Activated CD4-positive, alpha-beta memory T cell treated with anti-CD3 and anti-CD28 coated beads, Interleukin-2, amount 10 ng/mL, durations not matched to agents 7 days and 5 days (primary cell): ENCODE results near the gene FEV. TPM values are rescaled to one million over a fixed set of nuclear protein-coding genes. Genes with fewer than 3 reads are reported as not detected.

ENCODE experiments used
- CTCF ChIA-PET: fragments of 350-600 bp; sonication (Branson Sonifier 250); formaldehyde crosslinking; loops from one replicate; lab custom pipeline; 2021; ENCODE audit warnings: antibody characterized with exemption, inconsistent platforms; lab: Charles Lee
- POLR2A ChIA-PET: fragments of 350-600 bp; sonication (Branson Sonifier 250); formaldehyde crosslinking; loops from one replicate; lab custom pipeline; 2021; ENCODE audit warnings: antibody characterized with exemption; lab: Charles Lee
- DNase-seq: peaks from one replicate; pipeline ENCODE4 v3.0.0-alpha.2; 2020
- H3K27ac Mint-ChIP-seq: one replicate; pipeline ENCODE4 v1.8.0; 2021; ENCODE audit warnings: mild to moderate bottlenecking, mixed read lengths
- H3K27me3 Mint-ChIP-seq: one replicate; pipeline ENCODE4 v1.8.0; 2021; ENCODE audit warnings: mixed read lengths
- H3K36me3 Mint-ChIP-seq: one replicate; pipeline ENCODE4 v1.8.0; 2021; ENCODE audit warnings: low read depth, mixed read lengths
- H3K4me1 Mint-ChIP-seq: one replicate; pipeline ENCODE4 v1.8.0; 2021; ENCODE audit warnings: mixed read lengths
- H3K4me3 Mint-ChIP-seq: one replicate; pipeline ENCODE4 v1.8.0; 2021; ENCODE audit warnings: mild to moderate bottlenecking, mixed read lengths
- H3K9me3 Mint-ChIP-seq: one replicate; pipeline ENCODE4 v1.8.0; 2021; ENCODE audit warnings: mixed read lengths
- total RNA-seq, 2 experiments: library from RNA; stranded (reverse); gene quantifications; one replicate each; pipeline ENCODE4 v1.2.3, GENCODE V29; 2021

FEV gene
- total RNA-seq, 2 experiments from 2014 or later, result not detected

GRCh38 chr2:218997731-218998130, 12.7 kb upstream of the FEV start:
- Mint-ChIP-seq H3K9me3 (no peaks in the 10 kb centered on the region), H3K4me1 (peaks cover 7% of the 10 kb centered on the region), H3K36me3 (no peaks in the 10 kb centered on the region), H3K27ac (no peak overlapping the region), H3K4me3 (no peak overlapping the region), H3K27me3 (peaks cover 75% of the 10 kb centered on the region)
- no peak for DNase-seq
- CTCF ChIA-PET, result interaction anchor here (0.6 to 7.4 kb wide), 2 partner anchors 13 to 17 kb away, joined by 3 to 51 read pairs; no protein-coding TSS in a partner anchor
- POLR2A ChIA-PET, result no interaction called here

DNA sequence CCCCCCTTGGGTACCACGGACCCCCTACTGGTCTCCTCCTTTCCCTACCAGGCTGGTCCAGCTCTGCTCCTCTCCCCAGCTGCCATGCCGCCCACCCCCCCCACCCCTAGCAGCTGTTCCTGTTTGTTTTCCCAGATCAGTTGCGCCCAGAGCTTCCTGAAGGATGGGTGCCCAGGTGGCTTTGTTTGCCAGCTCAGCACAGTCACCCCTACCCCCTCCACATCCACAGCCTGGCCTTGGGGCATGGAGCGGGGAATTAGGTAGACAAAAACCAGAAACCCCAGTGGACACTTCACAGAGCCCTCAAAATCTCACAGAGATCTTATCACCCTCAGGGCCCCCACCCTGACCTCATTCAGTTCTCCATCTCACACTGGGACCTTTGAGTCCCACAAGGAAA, 12.0 kb upstream of the FEV start:
- H3K4me3 Mint-ChIP-seq, result no peak overlapping the region
- H3K9me3 Mint-ChIP-seq, result no peaks in the 10 kb centered on the region
- no peak overlapping the region for H3K27ac Mint-ChIP-seq
- ChIA-PET POLR2A (no interaction called here), CTCF (interaction anchor here (1.0 to 7.4 kb wide), 4 partner anchors 13 to 26 kb away, joined by 3 to 51 read pairs (median 6); partner anchors contain the start of gene FEV)
- peaks cover 5% of the 10 kb centered on the region for H3K4me1 Mint-ChIP-seq
- no peak for DNase-seq
- no peaks in the 10 kb centered on the region for H3K36me3 Mint-ChIP-seq
- H3K27me3 Mint-ChIP-seq, result peaks cover 78% of the 10 kb centered on the region

- ChIA-PET CTCF (interaction anchor here (0.8 to 7.4 kb wide), 9 partner anchors 12 to 120 kb away, joined by 3 to 51 read pairs (median 5); partner anchors contain the start of genes CFAP65 and FEV), POLR2A (no interaction called here)
- H3K9me3 Mint-ChIP-seq, result no peaks in the 10 kb centered on the region
- H3K36me3 Mint-ChIP-seq, result no peaks in the 10 kb centered on the region
- peaks cover 81% of the 10 kb centered on the region for H3K27me3 Mint-ChIP-seq
- peaks cover 8% of the 10 kb centered on the region for H3K4me1 Mint-ChIP-seq
- peak; percentile 74 for DNase-seq
- H3K4me3 Mint-ChIP-seq, result no peak overlapping the region
- no peak overlapping the region for H3K27ac Mint-ChIP-seq
These were observed 11.2 kb upstream of the FEV start for GRCh38 chr2:218995972-218996711.

DNA sequence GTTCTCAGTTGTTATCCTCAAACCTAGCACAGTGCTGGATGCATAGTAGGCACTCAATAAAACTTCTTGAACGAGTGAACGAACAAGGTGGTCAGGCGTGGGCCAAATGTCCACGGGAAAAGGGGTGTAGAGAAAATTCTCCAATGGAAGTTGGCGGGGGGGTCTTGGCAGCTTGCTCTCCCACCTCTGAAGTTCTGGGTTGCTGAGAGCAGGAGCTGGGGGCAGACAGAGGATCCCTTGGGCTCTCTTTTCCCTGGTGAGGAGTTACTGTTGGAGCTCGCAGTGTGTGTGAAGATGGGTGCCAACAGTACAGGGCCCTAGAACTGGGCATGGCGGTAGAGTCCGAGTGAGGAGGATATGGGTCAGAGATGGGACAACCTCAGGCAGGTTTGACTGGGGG, 10.6 kb upstream of the FEV start:
- H3K27ac Mint-ChIP-seq, result no peak overlapping the region
- H3K4me3 Mint-ChIP-seq, result no peak overlapping the region
- CTCF ChIA-PET, result interaction anchor here (0.9 to 7.4 kb wide), 12 partner anchors 12 to 314 kb away, joined by 3 to 51 read pairs (median 4); partner anchors contain the start of genes CDK5R2, FEV and PTPRN
- H3K36me3 Mint-ChIP-seq, result no peaks in the 10 kb centered on the region
- H3K4me1 Mint-ChIP-seq, result peaks cover 8% of the 10 kb centered on the region
- H3K9me3 Mint-ChIP-seq, result no peaks in the 10 kb centered on the region
- no peak for DNase-seq
- POLR2A ChIA-PET, result no interaction called here
- peaks cover 81% of the 10 kb centered on the region for H3K27me3 Mint-ChIP-seq

DNA sequence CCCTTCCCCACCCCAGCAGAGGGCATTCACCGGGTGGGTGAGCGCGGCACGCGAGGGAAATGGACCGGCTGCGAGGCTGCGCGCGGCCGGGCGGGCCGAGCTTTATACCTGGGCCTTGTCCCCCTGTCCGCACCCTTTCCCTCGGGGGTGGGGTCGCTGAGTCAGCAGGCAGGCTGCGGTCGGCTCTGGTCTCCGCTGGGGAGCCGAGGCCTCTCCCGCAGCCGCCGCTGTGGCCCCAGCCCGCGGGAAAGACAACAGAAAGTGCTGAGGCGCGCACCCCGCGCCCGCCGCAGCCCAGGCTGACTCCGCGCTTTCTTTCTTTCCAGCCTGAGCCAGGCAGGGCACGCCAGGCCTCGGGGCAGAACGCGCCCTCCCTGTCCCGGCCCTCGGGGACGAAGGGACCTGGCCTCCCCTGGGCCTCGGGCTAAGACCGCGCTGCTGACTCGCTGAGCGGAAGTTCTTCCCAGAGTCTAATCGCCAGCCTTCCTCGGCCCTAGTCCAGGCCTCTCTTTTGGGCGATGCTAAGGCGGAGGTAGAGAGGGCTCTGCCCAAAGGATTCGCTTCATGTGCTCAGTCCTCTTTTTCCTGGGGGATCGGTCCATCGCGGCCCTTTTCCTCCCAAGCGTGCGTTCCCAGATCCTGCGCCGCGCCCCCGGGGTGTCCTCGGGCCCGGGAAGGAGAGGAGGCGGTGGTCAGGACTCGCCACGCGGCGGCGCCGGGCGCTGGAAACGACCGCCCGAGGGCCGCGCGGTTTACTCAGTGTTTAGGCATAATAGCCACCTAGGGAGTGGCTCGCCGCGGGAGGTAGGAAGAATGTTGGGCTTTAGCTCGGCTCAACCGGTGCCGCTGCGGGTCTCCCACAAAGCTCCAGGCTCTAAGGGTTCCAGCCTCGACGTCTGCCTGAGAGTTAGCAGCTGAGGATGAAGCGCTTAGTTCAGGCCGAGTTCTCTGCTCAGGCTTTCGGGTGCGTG, 8.6 kb upstream of the FEV start, which contains the start of gene CRYBA2:
Gene CRYBA2 (minus strand): TSS at position 78 of the 971 bp plus-strand sequence. CDS start 246 bp downstream, outside the sequence.
- Mint-ChIP-seq H3K4me3 (no peak within 1 kb of the TSS), H3K36me3 (no peaks in the 10 kb centered on the region), H3K27ac (no peak within 1 kb of the TSS), H3K9me3 (no peaks in the 10 kb centered on the region), H3K4me1 (peaks cover 8% of the 10 kb centered on the region), H3K27me3 (peaks cover 86% of the 10 kb centered on the region)
- DNase-seq, result no peak
- ChIA-PET CTCF (interaction anchor here (0.9 to 7.4 kb wide), 7 partner anchors 13 to 126 kb away, joined by 3 to 51 read pairs (median 5); no protein-coding TSS in a partner anchor), POLR2A (no interaction called here)

DNA sequence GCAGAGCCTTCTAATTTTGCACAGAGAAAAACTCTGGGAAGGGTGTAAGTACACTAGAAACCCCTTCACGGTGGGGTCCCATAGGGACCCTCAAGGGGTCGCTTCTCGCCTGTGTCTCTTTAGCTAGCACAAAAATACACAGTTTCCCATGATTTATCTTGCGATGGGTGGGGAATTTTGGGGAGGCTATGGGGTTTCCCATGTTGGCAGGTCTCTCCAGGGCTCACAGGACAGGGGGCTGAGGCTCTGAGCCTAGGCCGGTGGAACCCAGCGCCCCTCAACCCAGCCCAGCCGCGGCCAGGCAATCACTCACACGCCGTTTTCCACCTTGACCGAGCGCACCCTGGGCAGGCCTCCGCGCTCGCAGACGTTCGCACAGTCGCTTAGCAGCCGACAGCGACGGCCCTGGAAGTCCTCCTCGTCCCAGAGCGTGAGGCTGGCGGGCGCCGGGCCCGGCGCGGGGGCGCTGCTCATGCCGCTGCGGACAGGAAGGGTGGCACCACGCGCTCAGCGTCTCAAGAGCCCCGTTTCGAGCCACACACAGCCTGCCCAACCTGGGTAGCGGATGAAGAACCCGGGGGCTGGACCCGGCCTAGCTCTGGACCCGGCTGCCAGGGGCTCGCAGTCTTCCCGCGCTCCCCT, 7.8 kb upstream of the FEV start:
- ChIA-PET CTCF (interaction anchor here (1.3 to 7.4 kb wide), 2 partner anchors 12 to 95 kb away, joined by 4 to 51 read pairs; no protein-coding TSS in a partner anchor), POLR2A (no interaction called here)
- H3K36me3 Mint-ChIP-seq, result no peaks in the 10 kb centered on the region
- H3K4me3 Mint-ChIP-seq, result no peak overlapping the region
- H3K4me1 Mint-ChIP-seq, result peaks cover 8% of the 10 kb centered on the region
- H3K9me3 Mint-ChIP-seq, result no peaks in the 10 kb centered on the region
- DNase-seq, result no peak
- no peak overlapping the region for H3K27ac Mint-ChIP-seq
- H3K27me3 Mint-ChIP-seq, result peaks cover 82% of the 10 kb centered on the region

DNA sequence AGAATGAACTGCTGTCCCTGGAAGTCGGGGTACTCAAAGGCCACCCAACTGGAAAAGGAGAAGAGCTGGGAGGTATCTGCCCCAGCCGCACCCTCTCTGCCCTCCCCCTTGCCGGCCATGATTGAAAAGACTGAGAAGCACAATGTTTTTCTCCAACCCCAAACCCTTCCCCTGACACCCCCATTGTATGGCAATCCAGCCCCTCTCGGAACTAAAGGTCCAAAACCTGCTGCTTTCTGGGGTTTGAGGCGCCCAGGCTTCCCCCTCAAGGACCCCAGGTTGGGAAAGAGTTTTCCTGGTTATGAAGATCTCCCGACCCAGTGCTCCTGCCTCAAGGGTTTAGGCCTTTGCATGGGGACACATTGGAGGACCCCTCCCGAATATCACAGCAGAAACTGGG, 7.2 kb upstream of the FEV start:
- Mint-ChIP-seq H3K4me3 (no peak overlapping the region), H3K36me3 (no peaks in the 10 kb centered on the region), H3K4me1 (peaks cover 8% of the 10 kb centered on the region), H3K9me3 (no peaks in the 10 kb centered on the region), H3K27me3 (peaks cover 82% of the 10 kb centered on the region), H3K27ac (no peak overlapping the region)
- CTCF ChIA-PET, result interaction anchor here (1.3 to 7.4 kb wide), 2 partner anchors 11 to 94 kb away, joined by 4 to 51 read pairs; no protein-coding TSS in a partner anchor
- no peak for DNase-seq
- POLR2A ChIA-PET, result no interaction called here

DNA sequence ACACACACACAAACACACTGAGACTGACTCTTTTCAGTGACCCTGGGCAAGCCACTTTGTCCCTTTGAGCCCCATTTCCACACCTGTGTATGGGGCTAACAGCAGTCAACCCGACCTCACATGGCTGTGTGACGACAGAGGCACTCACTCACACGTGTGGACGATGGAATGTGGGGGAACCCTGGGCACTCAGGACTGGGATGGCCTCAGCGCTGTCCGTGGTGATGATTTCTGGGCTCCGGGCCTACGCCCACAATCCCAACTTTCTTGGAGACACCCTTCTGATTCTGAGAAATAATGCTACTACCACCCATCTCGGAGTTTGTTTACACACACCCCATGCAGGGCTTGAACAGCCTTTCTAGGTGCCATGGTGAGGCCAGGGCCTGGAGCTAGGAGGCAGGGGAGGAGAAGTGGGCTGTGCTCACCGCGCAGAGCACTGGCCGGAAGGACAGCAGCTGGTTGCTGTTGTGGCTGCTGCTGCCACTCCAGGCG, 6.7 kb upstream of the FEV start:
- ChIA-PET POLR2A (no interaction called here), CTCF (interaction anchor here (1.3 to 7.4 kb wide), 2 partner anchors 11 to 94 kb away, joined by 4 to 51 read pairs; no protein-coding TSS in a partner anchor)
- Mint-ChIP-seq H3K36me3 (no peaks in the 10 kb centered on the region), H3K27me3 (peaks cover 83% of the 10 kb centered on the region), H3K9me3 (no peaks in the 10 kb centered on the region), H3K27ac (no peak overlapping the region), H3K4me3 (no peak overlapping the region), H3K4me1 (peaks cover 8% of the 10 kb centered on the region)
- DNase-seq, result no peak

DNA sequence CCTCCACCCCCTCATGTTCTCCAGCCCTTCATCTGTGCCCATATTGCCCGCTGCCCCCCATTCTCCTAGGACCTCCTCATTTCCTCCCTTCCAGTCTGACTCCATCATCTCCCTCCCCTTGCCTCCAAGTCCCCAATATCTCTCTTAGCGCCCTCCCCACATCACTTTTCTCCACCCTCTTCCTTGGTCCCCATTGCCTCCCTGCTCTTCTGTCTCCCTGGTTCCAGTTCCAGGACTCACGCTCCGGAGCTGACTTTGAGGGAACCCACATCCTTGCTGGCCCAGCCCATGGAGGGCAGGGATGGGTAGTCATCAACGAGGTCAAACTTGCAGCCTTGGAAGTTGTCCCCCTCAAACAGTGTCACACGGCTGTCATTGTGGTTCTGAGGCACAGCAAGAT, 5.6 kb upstream of the FEV start:
- POLR2A ChIA-PET, result no interaction called here
- Mint-ChIP-seq H3K36me3 (no peaks in the 10 kb centered on the region), H3K9me3 (no peaks in the 10 kb centered on the region), H3K27me3 (peaks cover 87% of the 10 kb centered on the region), H3K27ac (no peak overlapping the region), H3K4me1 (peaks cover 8% of the 10 kb centered on the region), H3K4me3 (no peak overlapping the region)
- no peak for DNase-seq
- CTCF ChIA-PET, result interaction anchor here (1.6 to 3.3 kb wide), 2 partner anchors 8 to 11 kb away, joined by 4 to 19 read pairs; no protein-coding TSS in a partner anchor

DNA sequence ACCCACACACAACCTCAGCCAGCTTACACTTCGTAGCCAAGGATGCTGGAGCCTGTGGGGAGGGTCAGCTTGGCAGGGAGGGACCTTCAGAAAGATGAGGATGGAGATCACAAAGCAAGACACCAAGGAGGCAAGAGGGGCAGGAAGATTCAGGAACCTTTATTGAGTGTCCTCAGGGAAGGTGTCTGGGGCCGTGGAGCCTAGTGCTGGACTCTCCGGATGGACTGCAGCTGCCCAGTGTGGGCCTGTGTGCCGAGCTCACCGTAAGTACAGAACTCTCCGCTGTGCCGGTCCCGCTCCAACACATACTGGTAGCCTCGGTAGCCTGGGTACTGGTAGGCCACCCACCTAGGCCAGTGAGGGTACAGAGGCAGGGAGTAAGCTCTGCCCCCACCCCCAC, 5.1 kb upstream of the FEV start:
- Mint-ChIP-seq H3K4me1 (peaks cover 8% of the 10 kb centered on the region), H3K27ac (no peak overlapping the region), H3K36me3 (no peaks in the 10 kb centered on the region), H3K27me3 (peaks cover 85% of the 10 kb centered on the region), H3K9me3 (no peaks in the 10 kb centered on the region), H3K4me3 (no peak overlapping the region)
- POLR2A ChIA-PET, result interaction anchor here (1.5 kb wide), 1 partner anchor 10 kb away, joined by 3 read pairs; no protein-coding TSS in a partner anchor
- no peak for DNase-seq
- CTCF ChIA-PET, result interaction anchor here (1.6 to 3.3 kb wide), 2 partner anchors 8 to 10 kb away, joined by 4 to 19 read pairs; no protein-coding TSS in a partner anchor

GRCh38 chr2:218988650-218989049, 3.7 kb upstream of the FEV start:
- Mint-ChIP-seq H3K36me3 (no peaks in the 10 kb centered on the region), H3K4me1 (peaks cover 5% of the 10 kb centered on the region), H3K4me3 (no peak overlapping the region), H3K27ac (no peak overlapping the region), H3K9me3 (no peaks in the 10 kb centered on the region), H3K27me3 (peaks cover 82% of the 10 kb centered on the region)
- DNase-seq, result no peak
- CTCF ChIA-PET, result interaction anchor here (3.3 kb wide), 1 partner anchor 9 kb away, joined by 19 read pairs; no protein-coding TSS in a partner anchor
- POLR2A ChIA-PET, result no interaction called here

DNA sequence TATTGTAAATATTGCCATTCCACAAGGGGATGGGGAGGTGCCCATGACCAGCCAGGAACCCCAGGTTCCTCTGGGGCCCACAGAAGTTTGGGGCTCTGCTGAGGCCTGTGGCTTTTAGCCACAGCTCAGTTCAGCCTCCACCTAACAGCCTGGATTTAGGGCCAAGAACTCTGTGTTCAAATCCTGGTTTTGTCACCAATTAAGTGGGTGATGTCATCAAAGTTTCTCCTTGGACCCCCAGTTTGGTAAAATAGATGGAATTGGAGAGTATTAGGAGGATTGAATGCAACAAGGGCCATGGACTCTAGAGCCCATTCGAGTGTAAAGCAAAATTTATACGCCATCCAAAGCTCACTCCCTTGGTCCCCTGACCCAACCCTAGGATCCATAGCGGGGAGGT, 3.2 kb upstream of the FEV start:
- Mint-ChIP-seq H3K9me3 (no peaks in the 10 kb centered on the region), H3K27me3 (peaks cover 85% of the 10 kb centered on the region), H3K4me1 (peaks cover 5% of the 10 kb centered on the region), H3K36me3 (no peaks in the 10 kb centered on the region), H3K27ac (no peak overlapping the region), H3K4me3 (no peak overlapping the region)
- ChIA-PET CTCF (interaction anchor here (3.3 kb wide), 1 partner anchor 8 kb away, joined by 19 read pairs; no protein-coding TSS in a partner anchor), POLR2A (no interaction called here)
- DNase-seq, result no peak
